ENCODE measurements around the gene CADPS2.
"Not testable (repeated sequence)": the region's sequence is repeated elsewhere in the genome, so short reads cannot be mapped to it uniquely, and the experiment has no call there.

The CADPS2 gene

GRCh38 chr7:122674502-122674901, 211.8 kb downstream of the CADPS2 start:
- DNase-seq (ENCODE audit: low read depth): no peak

GRCh38 chr7:122673951-122674350, 212.3 kb downstream of the CADPS2 start:
- DNase-seq (ENCODE audit: low read depth): no peak

GRCh38 chr7:122672536-122672935, 213.7 kb downstream of the CADPS2 start:
- no peak for DNase-seq (ENCODE audit: low read depth)

- DNase-seq (ENCODE audit: low read depth): no peak
Measured at GRCh38 chr7:122663733-122664132, 222.5 kb downstream of the CADPS2 start.

GRCh38 chr7:122658856-122659255, 227.4 kb downstream of the CADPS2 start:
- DNase-seq (ENCODE audit: low read depth): no peak

GRCh38 chr7:122653685-122654084, 232.6 kb downstream of the CADPS2 start:
- no peak for DNase-seq (ENCODE audit: low read depth)

- DNase-seq (ENCODE audit: low read depth): no peak
Measured at GRCh38 chr7:122652876-122653275, 233.4 kb downstream of the CADPS2 start.

GRCh38 chr7:122651451-122651850, 234.8 kb downstream of the CADPS2 start:
- no peak for DNase-seq (ENCODE audit: low read depth)

- no peak for DNase-seq (ENCODE audit: low read depth)
Measured at GRCh38 chr7:122643250-122643649, 243.0 kb downstream of the CADPS2 start.

- no peak for DNase-seq (ENCODE audit: low read depth)
Measured at GRCh38 chr7:122638459-122638858, 247.8 kb downstream of the CADPS2 start.

- no peak for DNase-seq (ENCODE audit: low read depth)
Measured at GRCh38 chr7:122637784-122638183, 248.5 kb downstream of the CADPS2 start.

GRCh38 chr7:122635481-122635880, 250.8 kb downstream of the CADPS2 start:
- DNase-seq (ENCODE audit: low read depth): not testable (repeated sequence)

- DNase-seq (ENCODE audit: low read depth): no peak
Measured at GRCh38 chr7:122633472-122633871, 252.8 kb downstream of the CADPS2 start.

- DNase-seq (ENCODE audit: low read depth): no peak
Measured at GRCh38 chr7:122632238-122632637, 254.0 kb downstream of the CADPS2 start.

- no peak for DNase-seq (ENCODE audit: low read depth)
Measured at GRCh38 chr7:122629412-122629953, 256.8 kb downstream of the CADPS2 start.

- DNase-seq (ENCODE audit: low read depth): no peak
Measured at GRCh38 chr7:122628651-122629411, 257.4 kb downstream of the CADPS2 start.

- DNase-seq (ENCODE audit: low read depth): no peak
Measured at GRCh38 chr7:122626785-122627184, 259.5 kb downstream of the CADPS2 start.

GRCh38 chr7:122622682-122623081, 263.6 kb downstream of the CADPS2 start:
- DNase-seq (ENCODE audit: low read depth): no peak

GRCh38 chr7:122619664-122620063, 266.6 kb downstream of the CADPS2 start:
- DNase-seq (ENCODE audit: low read depth): no peak

GRCh38 chr7:122618585-122619189, 267.6 kb downstream of the CADPS2 start:
- DNase-seq (ENCODE audit: low read depth): no peak

- DNase-seq (ENCODE audit: low read depth): no peak
Measured at GRCh38 chr7:122616951-122617350, 269.3 kb downstream of the CADPS2 start.

GRCh38 chr7:122605929-122606328, 280.3 kb downstream of the CADPS2 start:
- DNase-seq (ENCODE audit: low read depth): no peak

- DNase-seq (ENCODE audit: low read depth): no peak
Measured at GRCh38 chr7:122604251-122604650, 282.0 kb downstream of the CADPS2 start.

- DNase-seq (ENCODE audit: low read depth): no peak
Measured at GRCh38 chr7:122602800-122603199, 283.5 kb downstream of the CADPS2 start.

All from stimulated activated CD8-positive, alpha-beta memory T cell treated with anti-CD3 and anti-CD28 coated beads, Interleukin-12 subunit alpha, Interleukin-12 subunit beta, amount 100 ng/mL, for 1 hour (primary cell).